ENCODE data around the gene ARHGAP6. TPM values are rescaled to one million over a fixed set of nuclear protein-coding genes. Genes with fewer than 3 reads are reported as not detected.
A peak's percentile ranks its signal among the peaks of the same experiment; 100 is the strongest.

ARHGAP6 gene
- total and polyA plus RNA-seq, 8 donors = 2.2 to 26.4 (median 8.7) TPM

DNA sequence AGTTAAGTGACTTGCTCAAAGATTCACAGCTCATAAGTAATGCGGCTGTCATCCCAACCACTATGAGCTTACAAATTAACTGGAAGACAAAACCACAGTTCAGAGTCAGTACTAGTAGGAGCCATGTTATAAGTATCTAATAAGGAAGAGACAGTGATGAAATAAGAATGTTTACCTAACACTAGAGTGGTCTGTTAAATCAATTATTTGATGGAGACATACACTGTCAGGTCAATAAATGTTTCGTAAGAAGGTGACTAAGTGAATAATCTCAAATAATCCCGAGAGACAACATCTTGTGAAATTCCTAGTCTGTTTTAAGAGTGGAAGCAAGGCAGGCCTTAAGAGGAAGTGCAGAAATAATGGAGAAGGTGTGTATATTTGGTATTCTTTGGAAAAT lies 398.3 kb downstream of the ARHGAP6 start:
- Histone ChIP-seq H3K27ac (no peak overlapping the region), H3K27me3 (no peaks in the 10 kb centered on the region), H3K9me3 (no peaks in the 10 kb centered on the region), H3K4me1 (peaks cover 0 to 12% (median 3%) of the 10 kb centered on the region in 4 donors), H3K4me3 (no peak overlapping the region), H3K36me3 (no peaks in the 10 kb centered on the region)
- TF ChIP-seq CTCF (IDR thresholded peaks at IDR 0.05) (no peak), POLR2AphosphoS5 (IDR thresholded peaks at IDR 0.05) (no peak), POLR2A (IDR thresholded peaks at IDR 0.05) (no peak), EP300 (IDR thresholded peaks at IDR 0.05) (no peak)
- 77 to 80% (median 78%) methylated on average over 3 of the region's 3 CpGs for WGBS, 5 donors
- intact Hi-C loops (cut with DNase I; ENCODE audit: low total_unique reads) = no loop called here
- DNase-seq = no peak

DNA sequence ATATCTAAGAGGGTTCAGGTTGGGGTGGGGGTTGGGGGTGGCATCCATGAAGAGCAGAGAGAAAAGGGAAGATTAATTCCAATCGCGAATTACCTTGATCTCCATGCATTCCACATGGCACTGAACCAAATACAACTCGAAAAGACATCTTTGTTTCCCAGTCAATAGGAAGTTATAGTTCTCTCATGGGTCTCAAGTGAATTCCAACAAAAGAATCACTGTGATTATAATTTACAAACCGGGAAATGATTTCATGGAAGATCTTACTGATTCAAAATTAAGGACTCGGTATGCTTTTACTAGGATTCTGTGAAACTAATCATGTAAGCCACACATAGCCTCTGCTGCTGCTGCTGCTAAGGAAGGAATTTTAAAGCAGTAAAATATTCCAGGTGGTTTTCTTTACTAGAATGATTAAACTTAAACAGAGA lies 399.1 kb downstream of the ARHGAP6 start:
- no peak overlapping the region for H3K4me3 ChIP-seq
- TF ChIP-seq POLR2AphosphoS5 (IDR thresholded peaks at IDR 0.05) (no peak), EP300 (IDR thresholded peaks at IDR 0.05) (no peak), POLR2A (IDR thresholded peaks at IDR 0.05) (no peak), CTCF (IDR thresholded peaks at IDR 0.05) (no peak)
- no peaks in the 10 kb centered on the region for H3K36me3 ChIP-seq
- no peak for DNase-seq
- 51 to 73% (median 61%) methylated on average over 5 of the region's 5 CpGs for WGBS, 5 donors
- H3K27me3 ChIP-seq = no peaks in the 10 kb centered on the region
- peaks cover 0 to 12% (median 3%) of the 10 kb centered on the region in 4 donors for H3K4me1 ChIP-seq
- intact Hi-C loops (cut with DNase I; ENCODE audit: low total_unique reads) = no loop called here
- peak overlapping the region in 1 of 5 donors; percentile 4 for H3K27ac ChIP-seq
- H3K9me3 ChIP-seq = no peaks in the 10 kb centered on the region

DNA sequence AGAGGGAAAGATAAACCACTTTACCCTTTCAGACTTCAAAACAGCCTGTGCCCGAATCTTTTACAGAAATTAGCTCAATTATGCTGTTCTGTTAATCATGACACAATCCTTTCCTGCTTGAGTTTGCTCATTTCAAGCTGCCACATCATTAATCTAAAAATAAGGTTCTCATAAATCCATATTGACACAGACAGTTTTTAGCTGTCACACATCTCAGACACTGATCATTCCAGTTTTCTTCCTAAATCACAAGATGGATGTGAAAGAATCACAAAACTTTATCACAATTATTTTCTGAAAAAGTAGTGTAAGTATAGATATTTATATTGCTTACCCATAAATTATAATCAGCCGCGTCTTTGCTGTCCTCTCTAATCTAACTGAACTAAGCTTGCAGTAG lies 400.4 kb downstream of the ARHGAP6 start:
- H3K27ac ChIP-seq = no peak overlapping the region

DNA sequence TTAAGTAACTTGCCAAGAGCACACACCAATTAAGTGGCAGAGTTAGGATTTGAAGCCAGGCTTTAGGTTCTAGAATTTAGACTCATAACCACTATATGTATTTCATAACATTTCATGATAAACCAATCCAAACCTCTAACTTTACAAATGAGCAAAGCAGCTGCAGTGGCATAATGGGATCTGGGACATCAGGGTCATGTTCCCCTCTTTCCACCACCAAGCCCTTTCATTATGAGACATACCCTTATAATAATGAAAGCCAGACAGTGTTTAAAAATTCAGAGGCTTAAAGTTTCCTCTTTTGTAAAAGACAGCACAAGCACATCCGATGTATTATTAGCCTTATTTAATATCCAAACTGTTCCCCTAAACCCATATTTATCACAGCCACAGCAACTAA lies 400.8 kb downstream of the ARHGAP6 start:
- intact Hi-C loops (cut with DNase I; ENCODE audit: low total_unique reads) = no loop called here
- Histone ChIP-seq H3K4me3 (no peak overlapping the region), H3K36me3 (no peaks in the 10 kb centered on the region), H3K9me3 (no peaks in the 10 kb centered on the region), H3K27ac (no peak overlapping the region), H3K27me3 (no peaks in the 10 kb centered on the region), H3K4me1 (peaks cover 0 to under 1% (median 0%) of the 10 kb centered on the region in 4 donors)
- no peak for DNase-seq
- TF ChIP-seq EP300 (IDR thresholded peaks at IDR 0.05) (no peak), POLR2AphosphoS5 (IDR thresholded peaks at IDR 0.05) (no peak), CTCF (IDR thresholded peaks at IDR 0.05) (no peak), POLR2A (IDR thresholded peaks at IDR 0.05) (no peak)
- 50 to 71% (median 63%) methylated on average over 1 of the region's 1 CpG for WGBS, 5 donors

More for the DNA sequence above, 400.4 kb downstream of the ARHGAP6 start:
- H3K4me1 ChIP-seq = peaks cover 0 to 5% (median 1%) of the 10 kb centered on the region in 4 donors
- H3K9me3 ChIP-seq = no peaks in the 10 kb centered on the region
- TF ChIP-seq CTCF (IDR thresholded peaks at IDR 0.05) (no peak), POLR2A (IDR thresholded peaks at IDR 0.05) (no peak), EP300 (IDR thresholded peaks at IDR 0.05) (no peak), POLR2AphosphoS5 (IDR thresholded peaks at IDR 0.05) (no peak)
- no peak for DNase-seq
- no peaks in the 10 kb centered on the region for H3K27me3 ChIP-seq
- H3K4me3 ChIP-seq = no peak overlapping the region
- no peaks in the 10 kb centered on the region for H3K36me3 ChIP-seq
- WGBS, 5 donors = 37 to 64% (median 52%) methylated on average over 3 of the region's 3 CpGs
- intact Hi-C loops (cut with DNase I; ENCODE audit: low total_unique reads) = no loop called here
